GM12872 (cell line): Measurements from ENCODE around the gene HNF4A.

Experiments used
- TF ChIP-seq, protein P1 (sequence below): IDR thresholded peaks from 3 replicates; pipeline ENCODE4 v1.5.1; 2011; ENCODE audit warnings: low read depth, mild to moderate bottlenecking, low read length, moderate library complexity; ENCODE audit not compliant: insufficient read depth

The HNF4A gene

DNA sequence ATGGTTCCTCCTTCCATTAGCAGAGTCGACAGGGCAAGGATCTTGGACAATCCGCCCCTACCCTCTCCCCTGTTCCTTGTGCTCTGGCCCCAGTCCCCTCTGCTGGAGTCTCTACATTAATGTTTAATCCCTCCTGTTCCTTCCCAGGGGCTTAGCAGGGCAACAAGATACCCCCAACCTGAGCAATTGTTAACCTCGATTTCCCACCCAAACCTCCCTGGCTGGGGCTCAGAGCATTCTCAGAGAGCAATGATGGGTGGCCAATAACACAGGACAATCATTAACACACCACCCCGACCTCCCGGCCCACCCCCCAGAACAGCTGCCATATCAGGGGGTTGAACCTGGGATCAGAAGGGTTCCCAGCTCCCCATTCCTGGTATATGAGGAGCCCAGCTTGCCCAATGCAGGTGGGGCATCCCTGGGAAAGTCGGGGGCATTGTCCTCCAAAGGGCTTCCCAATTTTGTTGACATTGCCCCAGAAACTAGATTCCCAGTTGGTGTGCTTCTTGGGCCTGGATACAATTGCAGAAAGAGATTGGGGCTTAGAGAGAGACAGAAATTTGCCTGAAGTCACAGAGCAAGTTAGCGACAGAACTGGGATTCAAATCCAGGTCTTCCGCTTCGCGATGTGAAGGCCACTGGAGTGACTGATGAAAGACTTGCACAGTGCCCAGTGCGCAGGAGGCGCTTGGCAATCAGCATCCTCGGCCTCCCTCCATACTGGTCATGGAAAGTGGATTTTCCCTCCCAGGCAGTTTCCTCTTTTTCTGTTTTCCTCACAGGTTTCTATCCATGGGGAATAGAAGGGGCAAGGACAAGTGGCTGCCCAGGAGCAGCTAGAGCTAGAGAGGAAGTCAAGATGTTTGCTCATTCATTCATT lies 60.6 kb downstream of the HNF4A start:
- TF ChIP-seq, protein P1, sequence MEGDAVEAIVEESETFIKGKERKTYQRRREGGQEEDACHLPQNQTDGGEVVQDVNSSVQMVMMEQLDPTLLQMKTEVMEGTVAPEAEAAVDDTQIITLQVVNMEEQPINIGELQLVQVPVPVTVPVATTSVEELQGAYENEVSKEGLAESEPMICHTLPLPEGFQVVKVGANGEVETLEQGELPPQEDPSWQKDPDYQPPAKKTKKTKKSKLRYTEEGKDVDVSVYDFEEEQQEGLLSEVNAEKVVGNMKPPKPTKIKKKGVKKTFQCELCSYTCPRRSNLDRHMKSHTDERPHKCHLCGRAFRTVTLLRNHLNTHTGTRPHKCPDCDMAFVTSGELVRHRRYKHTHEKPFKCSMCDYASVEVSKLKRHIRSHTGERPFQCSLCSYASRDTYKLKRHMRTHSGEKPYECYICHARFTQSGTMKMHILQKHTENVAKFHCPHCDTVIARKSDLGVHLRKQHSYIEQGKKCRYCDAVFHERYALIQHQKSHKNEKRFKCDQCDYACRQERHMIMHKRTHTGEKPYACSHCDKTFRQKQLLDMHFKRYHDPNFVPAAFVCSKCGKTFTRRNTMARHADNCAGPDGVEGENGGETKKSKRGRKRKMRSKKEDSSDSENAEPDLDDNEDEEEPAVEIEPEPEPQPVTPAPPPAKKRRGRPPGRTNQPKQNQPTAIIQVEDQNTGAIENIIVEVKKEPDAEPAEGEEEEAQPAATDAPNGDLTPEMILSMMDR: no peak

DNA sequence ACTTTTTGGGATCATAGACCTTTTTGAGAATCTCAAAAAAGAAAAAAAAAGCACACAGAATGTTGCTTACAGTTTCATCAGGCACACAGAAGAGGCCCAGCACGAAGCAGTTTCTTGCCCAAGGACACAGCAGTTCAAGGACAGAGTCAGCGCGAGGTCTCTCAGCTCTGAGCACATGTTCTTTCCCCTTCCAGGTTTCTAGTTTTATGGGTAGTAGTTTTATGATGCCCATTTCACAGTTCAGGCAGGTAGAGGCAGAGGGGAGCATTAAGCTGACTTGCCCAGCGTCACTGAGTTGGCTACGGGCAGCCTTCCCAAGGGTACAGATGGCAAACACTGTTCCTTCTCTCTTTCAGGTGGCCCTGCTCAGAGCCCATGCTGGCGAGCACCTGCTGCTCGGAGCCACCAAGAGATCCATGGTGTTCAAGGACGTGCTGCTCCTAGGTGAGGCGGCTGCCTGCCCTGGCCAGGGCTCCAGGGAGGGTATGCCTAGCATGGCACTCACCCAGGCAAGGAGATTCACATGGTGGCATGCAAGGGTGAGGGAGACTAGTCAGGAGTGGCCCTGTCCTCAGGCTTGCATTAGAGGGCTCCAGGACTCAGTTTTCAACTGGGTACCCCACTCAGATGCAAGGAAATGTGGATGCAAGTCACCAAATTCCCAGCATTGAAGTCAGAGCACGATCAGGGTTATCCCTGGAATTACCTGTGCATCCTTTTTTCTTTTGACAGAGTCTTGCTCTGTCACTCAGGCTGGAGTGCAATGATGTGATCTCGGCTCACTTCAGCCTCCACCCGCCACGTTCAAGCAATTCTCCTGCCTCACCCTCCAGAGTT lies 62.8 kb downstream of the HNF4A start:
- TF ChIP-seq, protein P1: no peak

DNA sequence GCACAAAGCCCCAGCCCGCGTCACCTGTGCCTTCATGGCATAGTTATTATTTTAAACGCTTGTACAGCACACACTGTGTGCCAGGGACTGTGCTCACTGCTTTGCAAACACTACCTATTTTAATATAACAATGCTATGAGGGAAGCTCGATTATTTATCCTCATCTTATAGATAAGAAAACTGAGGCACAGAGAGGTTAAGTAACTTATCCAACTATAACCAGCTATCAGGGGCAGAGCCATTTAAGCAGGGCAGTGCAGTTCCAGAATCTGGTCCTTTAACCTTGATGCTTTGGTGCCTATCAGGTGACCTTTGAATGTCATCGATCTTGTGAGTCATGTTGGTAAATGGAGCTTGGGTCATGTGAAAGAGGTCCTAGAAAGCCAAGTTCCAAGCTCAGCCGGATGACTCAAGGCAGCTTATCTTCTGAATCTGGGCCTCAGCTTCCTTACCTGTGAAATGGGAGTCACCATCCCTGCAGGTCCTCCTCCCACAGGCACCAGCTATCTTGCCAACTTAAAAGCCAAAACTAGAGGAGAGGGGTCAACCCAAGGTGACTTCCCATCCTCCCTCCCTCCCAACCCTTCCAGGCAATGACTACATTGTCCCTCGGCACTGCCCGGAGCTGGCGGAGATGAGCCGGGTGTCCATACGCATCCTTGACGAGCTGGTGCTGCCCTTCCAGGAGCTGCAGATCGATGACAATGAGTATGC lies 63.8 kb downstream of the HNF4A start:
- TF ChIP-seq, protein P1: no peak

DNA sequence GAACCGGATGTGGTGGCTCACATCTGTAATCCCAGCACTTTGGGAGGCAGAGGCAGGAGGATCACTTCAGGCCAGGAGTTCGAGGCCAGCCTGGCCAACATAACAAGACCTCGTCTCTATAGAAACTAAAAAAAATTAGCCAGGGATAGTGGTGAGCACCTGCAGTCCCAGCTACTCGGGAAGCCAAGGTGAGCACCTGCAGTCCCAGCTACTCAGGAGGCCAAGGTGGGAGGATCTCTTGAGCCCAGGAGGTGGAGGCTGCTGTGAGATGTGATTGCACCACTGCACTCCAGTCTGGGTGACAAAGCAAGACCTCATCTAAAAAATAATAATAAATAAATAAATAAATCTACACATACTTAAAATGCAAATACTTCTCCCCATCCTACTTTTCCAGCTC lies 65.0 kb downstream of the HNF4A start:
- TF ChIP-seq, protein P1: no peak

DNA sequence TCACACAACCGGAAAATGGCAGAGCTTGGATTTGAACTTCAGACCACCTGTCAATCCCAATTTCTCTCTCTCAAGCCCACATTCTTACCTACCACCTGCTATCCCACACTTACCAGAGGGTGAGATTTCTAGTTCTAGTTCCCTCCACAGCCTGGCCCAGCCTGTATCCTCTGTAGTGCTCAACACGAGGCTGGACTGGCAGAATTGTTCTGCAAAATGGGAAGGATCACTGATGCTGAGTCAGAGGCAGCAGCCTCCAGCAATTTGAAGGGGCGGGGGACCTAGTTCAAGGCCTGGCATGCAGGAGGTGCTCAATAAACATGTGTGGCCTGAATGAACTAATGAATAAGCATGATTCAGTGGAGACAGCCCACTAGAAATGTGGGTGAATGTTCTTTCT lies 66.6 kb downstream of the HNF4A start:
- TF ChIP-seq, protein P1: no peak

DNA sequence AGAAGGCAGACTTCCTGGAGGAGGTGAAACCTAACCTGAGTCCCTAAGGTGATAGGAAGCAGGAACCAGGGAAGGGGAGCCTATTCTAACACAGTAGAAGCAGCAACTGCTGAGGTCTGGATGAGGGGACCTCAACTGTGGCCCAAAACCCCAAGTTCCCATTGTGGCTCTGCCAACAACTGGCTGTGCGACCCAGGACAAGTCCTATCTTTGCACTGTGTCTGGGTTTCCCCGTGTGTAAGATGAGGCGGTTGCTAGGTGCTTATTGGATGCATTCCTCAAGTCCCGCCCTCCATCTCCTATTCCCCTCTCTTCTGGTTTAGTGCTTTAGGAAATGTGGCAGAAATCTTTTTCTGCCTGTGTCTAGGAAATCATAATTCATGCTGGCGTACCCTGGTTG lies 68.0 kb downstream of the HNF4A start:
- TF ChIP-seq, protein P1: no peak

DNA sequence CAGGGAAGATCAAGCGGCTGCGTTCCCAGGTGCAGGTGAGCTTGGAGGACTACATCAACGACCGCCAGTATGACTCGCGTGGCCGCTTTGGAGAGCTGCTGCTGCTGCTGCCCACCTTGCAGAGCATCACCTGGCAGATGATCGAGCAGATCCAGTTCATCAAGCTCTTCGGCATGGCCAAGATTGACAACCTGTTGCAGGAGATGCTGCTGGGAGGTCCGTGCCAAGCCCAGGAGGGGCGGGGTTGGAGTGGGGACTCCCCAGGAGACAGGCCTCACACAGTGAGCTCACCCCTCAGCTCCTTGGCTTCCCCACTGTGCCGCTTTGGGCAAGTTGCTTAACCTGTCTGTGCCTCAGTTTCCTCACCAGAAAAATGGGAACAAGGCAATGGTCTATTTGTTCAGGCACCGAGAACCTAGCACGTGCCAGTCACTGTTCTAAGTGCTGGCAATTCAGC lies 68.6 kb downstream of the HNF4A start:
- TF ChIP-seq, protein P1: no peak
